ENCODE data around the gene WDR20.

GRCh38 chr14:102181187-102181586, 41.5 kb downstream of the WDR20 start:
- TF ChIP-seq, protein P1, sequence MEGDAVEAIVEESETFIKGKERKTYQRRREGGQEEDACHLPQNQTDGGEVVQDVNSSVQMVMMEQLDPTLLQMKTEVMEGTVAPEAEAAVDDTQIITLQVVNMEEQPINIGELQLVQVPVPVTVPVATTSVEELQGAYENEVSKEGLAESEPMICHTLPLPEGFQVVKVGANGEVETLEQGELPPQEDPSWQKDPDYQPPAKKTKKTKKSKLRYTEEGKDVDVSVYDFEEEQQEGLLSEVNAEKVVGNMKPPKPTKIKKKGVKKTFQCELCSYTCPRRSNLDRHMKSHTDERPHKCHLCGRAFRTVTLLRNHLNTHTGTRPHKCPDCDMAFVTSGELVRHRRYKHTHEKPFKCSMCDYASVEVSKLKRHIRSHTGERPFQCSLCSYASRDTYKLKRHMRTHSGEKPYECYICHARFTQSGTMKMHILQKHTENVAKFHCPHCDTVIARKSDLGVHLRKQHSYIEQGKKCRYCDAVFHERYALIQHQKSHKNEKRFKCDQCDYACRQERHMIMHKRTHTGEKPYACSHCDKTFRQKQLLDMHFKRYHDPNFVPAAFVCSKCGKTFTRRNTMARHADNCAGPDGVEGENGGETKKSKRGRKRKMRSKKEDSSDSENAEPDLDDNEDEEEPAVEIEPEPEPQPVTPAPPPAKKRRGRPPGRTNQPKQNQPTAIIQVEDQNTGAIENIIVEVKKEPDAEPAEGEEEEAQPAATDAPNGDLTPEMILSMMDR (IDR thresholded peaks at IDR 0.05): no peak
- TF ChIP-seq ZFX (IDR thresholded peaks at IDR 0.05; ENCODE audit: borderline replicate concordance): no peak
